WTC11 (cell line): Measurements from ENCODE around the gene UCK2. TPM values are rescaled to one million over a fixed set of nuclear protein-coding genes. Genes with fewer than 3 reads are reported as not detected.
A peak's percentile ranks its signal among the peaks of the same experiment; 100 is the strongest.

Source experiments
- ATAC-seq: fragments of 200-7000 bp; cut with Tn5 transposase; 2 replicates; pipeline ENCODE4 v1.10.0; 2021; ENCODE audit warnings: mild to moderate bottlenecking, moderate library complexity
- CTCF ChIA-PET: fragments of 300-600 bp; sonication (Branson Sonifier 250); formaldehyde crosslinking; loops from one replicate; lab custom pipeline; 2021; ENCODE audit warnings: antibody characterized with exemption; lab: Charles Lee
- POLR2A ChIA-PET: fragments of 350-600 bp; sonication (Branson Sonifier 250); formaldehyde crosslinking; loops from one replicate; lab custom pipeline; 2021; ENCODE audit warnings: antibody characterized with exemption; lab: Charles Lee
- DNase-seq: peaks from one replicate; pipeline ENCODE4 v3.0.0; 2021; ENCODE audit warnings: low spot score
- H3K27ac Mint-ChIP-seq: 2 replicates; pipeline ENCODE4 v1.8.0; 2021; ENCODE audit warnings: mixed read lengths
- H3K27me3 Mint-ChIP-seq: 2 replicates; pipeline ENCODE4 v1.8.0; 2021; ENCODE audit warnings: low read depth, mild to moderate bottlenecking, moderate library complexity, mixed read lengths
- H3K36me3 Mint-ChIP-seq: 2 replicates; pipeline ENCODE4 v1.8.0; 2021; ENCODE audit warnings: mixed read lengths
- H3K4me1 Mint-ChIP-seq: 2 replicates; pipeline ENCODE4 v1.8.0; 2022; ENCODE audit warnings: mixed read lengths
- H3K4me3 Mint-ChIP-seq: 2 replicates; pipeline ENCODE4 v1.8.0; 2021; ENCODE audit warnings: mild to moderate bottlenecking, moderate library complexity, mixed read lengths
- H3K9me3 Mint-ChIP-seq: 2 replicates; pipeline ENCODE4 v1.8.0; 2021; ENCODE audit warnings: mixed read lengths
- AFF4 ChIP-seq: sonication (generic); formaldehyde crosslinking; IDR thresholded peaks from 2 replicates; pipeline ENCODE4 v1.8.1; 2023; ENCODE audit warnings: mild to moderate bottlenecking, missing genetic modification reagents, borderline replicate concordance
- ATF3 ChIP-seq: sonication (generic); formaldehyde crosslinking; conservative IDR thresholded peaks from 2 replicates; pipeline ENCODE4 v1.8.1; 2022; ENCODE audit warnings: mild to moderate bottlenecking, missing genetic modification reagents
- ATF6 ChIP-seq: sonication (generic); formaldehyde crosslinking; IDR thresholded peaks from 2 replicates; pipeline ENCODE4 v1.8.1; 2023; ENCODE audit warnings: mild to moderate bottlenecking, missing genetic modification reagents
- CDX4 ChIP-seq: fragments of 250-450 bp; sonication (Bioruptor Pico); IDR thresholded peaks from 2 replicates; pipeline ENCODE4 v1.9.0; 2021; ENCODE audit warnings: moderate library complexity, mild to moderate bottlenecking, inconsistent platforms, borderline replicate concordance
- CREB1 ChIP-seq: sonication (generic); formaldehyde crosslinking; IDR thresholded peaks from 2 replicates; pipeline ENCODE4 v1.8.0; 2023; ENCODE audit warnings: mild to moderate bottlenecking, missing genetic modification reagents
- ELF4 ChIP-seq: sonication (generic); formaldehyde crosslinking; IDR thresholded peaks from 2 replicates; pipeline ENCODE4 v1.8.1; 2022; ENCODE audit warnings: low read depth, mild to moderate bottlenecking, moderate library complexity, missing genetic modification reagents
- GABPB1 ChIP-seq: sonication (generic); formaldehyde crosslinking; IDR thresholded peaks from 2 replicates; pipeline ENCODE4 v1.8.1; 2023; ENCODE audit warnings: mild to moderate bottlenecking, missing genetic modification reagents
- KAT7 ChIP-seq: sonication (generic); formaldehyde crosslinking; IDR thresholded peaks from 2 replicates; pipeline ENCODE4 v1.8.1; 2023; ENCODE audit warnings: missing genetic modification reagents, mild to moderate bottlenecking, borderline replicate concordance
- MLX ChIP-seq: sonication (generic); formaldehyde crosslinking; IDR thresholded peaks from 2 replicates; pipeline ENCODE4 v1.8.1; 2023; ENCODE audit warnings: mild to moderate bottlenecking, missing genetic modification reagents, moderate library complexity
- PRDM15 ChIP-seq: sonication (generic); formaldehyde crosslinking; IDR thresholded peaks from 2 replicates; pipeline ENCODE4 v1.8.0; 2022; ENCODE audit warnings: missing genetic modification reagents
- USF2 ChIP-seq: sonication (generic); formaldehyde crosslinking; IDR thresholded peaks from 2 replicates; pipeline ENCODE4 v1.8.1; 2023; ENCODE audit warnings: mild to moderate bottlenecking, missing genetic modification reagents, moderate library complexity
- ZNF263 ChIP-seq: sonication (generic); formaldehyde crosslinking; IDR thresholded peaks from 2 replicates; pipeline ENCODE4 v1.8.1; 2022; ENCODE audit warnings: low read depth, mild to moderate bottlenecking, moderate library complexity, missing genetic modification reagents
- ZNF317 ChIP-seq: sonication (generic); formaldehyde crosslinking; IDR thresholded peaks from 2 replicates; pipeline ENCODE4 v1.8.1; 2023; ENCODE audit warnings: low read depth, mild to moderate bottlenecking, moderate library complexity, missing genetic modification reagents, borderline replicate concordance
- ZNF416 ChIP-seq: fragments of 250-450 bp; sonication (Bioruptor Pico); IDR thresholded peaks from 2 replicates; pipeline ENCODE4 v1.9.0; 2021; ENCODE audit warnings: mild to moderate bottlenecking, inconsistent platforms
- total RNA-seq: library from RNA; stranded (reverse); gene quantifications from 3 replicates; pipeline ENCODE4 v1.2.3, GENCODE V29; 2021

Gene UCK2
- total RNA-seq, 1 experiment from 2014 or later = 85.7 TPM

- TF ChIP-seq AFF4 (CRISPR knock-in tag) (no peak), ELF4 (CRISPR knock-in tag) (no peak), ATF6 (CRISPR knock-in tag) (no peak), GABPB1 (CRISPR knock-in tag) (no peak), ZNF416 (CRISPR knock-in tag) (no peak), CREB1 (CRISPR knock-in tag) (no peak)
Observed at GRCh38 chr1:165857046-165857801, 29.8 kb downstream of the UCK2 start (continued).

- TF ChIP-seq USF2 (CRISPR knock-in tag) (no peak), MLX (CRISPR knock-in tag) (no peak)
- H3K4me1 Mint-ChIP-seq = peaks cover 80% of the 10 kb centered on the region
- ChIA-PET POLR2A (interaction anchor here (1.1 kb wide), 1 partner anchor 29 kb away, joined by 3 read pairs; no protein-coding TSS in a partner anchor), CTCF (interaction anchor here (1.1 kb wide), 1 partner anchor 13 kb away, joined by 3 read pairs; no protein-coding TSS in a partner anchor)
- no peak overlapping the region; the same call in 1 of the 2 replicates for H3K27ac Mint-ChIP-seq
- peaks cover 7% of the 10 kb centered on the region for H3K36me3 Mint-ChIP-seq
- ATAC-seq (no peak), DNase-seq (no peak)
- no peaks in the 10 kb centered on the region for H3K27me3 Mint-ChIP-seq
- H3K9me3 Mint-ChIP-seq = peaks cover 6% of the 10 kb centered on the region
- no peak overlapping the region for H3K4me3 Mint-ChIP-seq
Observed at GRCh38 chr1:165858364-165858823, 31.0 kb downstream of the UCK2 start.

GRCh38 chr1:165858967-165859845, 31.8 kb downstream of the UCK2 start:
- ChIA-PET POLR2A (interaction anchor here (1.1 kb wide), 1 partner anchor 30 kb away, joined by 3 read pairs; no protein-coding TSS in a partner anchor), CTCF (interaction anchor here (1.1 kb wide), 1 partner anchor 12 kb away, joined by 3 read pairs; no protein-coding TSS in a partner anchor)
- no peak for TF ChIP-seq PRDM15
- no peak for TF ChIP-seq CDX4
- TF ChIP-seq ZNF317 = no peak
- TF ChIP-seq ZNF263 (CRISPR knock-in tag) = no peak
- TF ChIP-seq CREB1 (CRISPR knock-in tag) = no peak
- TF ChIP-seq ATF3 (CRISPR knock-in tag) = no peak
- TF ChIP-seq KAT7 (CRISPR knock-in tag) = no peak
- no peak for TF ChIP-seq ZNF416 (CRISPR knock-in tag)
- TF ChIP-seq, all 79 proteins: peak for 0
- DNase-seq (no peak), ATAC-seq (no peak)
- Mint-ChIP-seq H3K4me1 (peaks cover 73% of the 10 kb centered on the region), H3K27ac (peak overlapping the region; percentile 64; the same call in 1 of the 2 replicates), H3K9me3 (peaks cover 6% of the 10 kb centered on the region), H3K36me3 (peaks cover 7% of the 10 kb centered on the region), H3K4me3 (no peak overlapping the region), H3K27me3 (no peaks in the 10 kb centered on the region)
